GM18508 (cell line): ENCODE data around the gene TREM2.
"Not testable (repeated sequence)": the region's sequence is repeated elsewhere in the genome, so short reads cannot be mapped to it uniquely, and the experiment has no call there.

Experiments used
- ATAC-seq: cut with Tn5 transposase; IDR thresholded peaks from one replicate; pipeline ENCODE4 v1.9.1; 2021; ENCODE audit warnings: moderate number of reproducible peaks; ENCODE audit not compliant: insufficient read depth, unreplicated experiment

TREM2 gene

GRCh38 chr6:41156771-41157170 is 6.1 kb downstream of the TREM2 start:
- no peak for ATAC-seq

DNA sequence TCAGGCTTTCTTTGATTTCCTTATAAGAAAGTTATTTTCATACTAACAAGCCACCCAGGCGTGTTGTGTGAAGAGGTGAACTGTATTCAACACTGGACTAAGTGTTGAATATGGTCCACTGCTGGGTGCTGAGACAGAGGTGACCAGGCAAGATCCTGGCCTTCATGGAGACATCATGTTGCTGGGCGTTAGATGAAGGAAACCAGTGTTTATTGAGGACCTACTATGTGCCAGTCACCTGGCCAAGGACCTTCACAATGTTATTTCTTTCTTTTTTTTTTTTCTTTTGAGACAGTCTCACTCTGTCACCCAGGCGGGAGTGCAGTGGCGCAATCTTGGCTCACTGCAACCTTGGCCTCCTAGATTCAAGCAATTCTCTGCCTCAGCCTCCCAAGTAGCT is 6.9 kb downstream of the TREM2 start:
- ATAC-seq, result no peak

GRCh38 chr6:41155132-41155805 is 7.6 kb downstream of the TREM2 start:
- no peak for ATAC-seq

DNA sequence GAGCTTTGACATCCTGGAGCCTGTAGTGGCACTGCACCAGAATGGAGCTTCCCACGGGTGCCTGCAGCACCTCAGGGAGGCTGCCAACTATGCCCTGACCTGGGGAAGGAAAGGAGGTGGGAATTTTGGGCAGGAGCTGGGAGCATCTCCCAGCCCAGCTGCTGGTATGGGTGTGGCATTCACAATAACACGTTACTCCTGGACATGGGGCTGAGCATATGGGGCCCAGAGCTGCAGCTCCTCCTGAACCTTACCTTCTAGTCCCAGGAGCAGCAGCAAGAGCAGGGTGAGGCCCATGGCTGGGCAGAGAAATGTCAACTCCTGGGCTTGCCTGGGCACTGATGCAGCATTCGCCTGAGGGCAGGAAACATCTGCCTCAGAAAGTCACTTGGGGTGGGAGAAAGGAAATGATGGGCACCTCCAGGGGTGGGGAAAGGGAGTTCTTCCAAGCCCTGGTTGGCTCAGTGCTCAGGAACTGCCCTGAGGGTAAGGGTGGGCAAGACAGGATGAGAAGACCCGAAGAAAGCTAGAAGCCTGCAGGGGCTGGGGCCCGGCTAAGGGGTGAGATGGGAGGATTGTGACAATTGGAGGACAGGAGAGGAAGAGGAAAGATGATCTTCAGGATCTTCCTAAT is 8.8 kb downstream of the TREM2 start, which contains the start of gene TREML1:
Gene TREML1 (minus strand): TSS at position 356 of the 634 bp plus-strand sequence. CDS start 59 bp downstream, at position 297.
- ATAC-seq, result no peak

DNA sequence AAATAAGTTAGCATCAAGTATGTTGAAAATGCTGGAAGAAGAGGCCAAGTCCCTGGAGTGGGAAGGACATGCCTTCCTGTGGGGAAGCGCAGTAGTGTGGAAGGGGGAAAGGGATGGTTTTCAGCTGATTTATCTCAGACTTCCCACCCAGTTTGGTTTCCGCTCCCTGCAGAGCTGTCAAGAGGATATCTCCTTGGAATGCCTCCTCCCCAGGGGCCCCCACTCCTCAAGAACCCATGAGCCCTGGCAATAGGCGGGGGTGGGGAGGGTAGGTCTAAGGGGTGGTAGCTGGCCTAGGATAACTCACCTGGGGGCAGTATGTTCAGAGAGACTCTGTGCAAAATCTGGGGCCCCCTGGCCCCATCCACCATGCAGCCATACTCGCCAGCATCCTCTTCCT is 9.5 kb downstream of the TREM2 start:
- no peak for ATAC-seq

DNA sequence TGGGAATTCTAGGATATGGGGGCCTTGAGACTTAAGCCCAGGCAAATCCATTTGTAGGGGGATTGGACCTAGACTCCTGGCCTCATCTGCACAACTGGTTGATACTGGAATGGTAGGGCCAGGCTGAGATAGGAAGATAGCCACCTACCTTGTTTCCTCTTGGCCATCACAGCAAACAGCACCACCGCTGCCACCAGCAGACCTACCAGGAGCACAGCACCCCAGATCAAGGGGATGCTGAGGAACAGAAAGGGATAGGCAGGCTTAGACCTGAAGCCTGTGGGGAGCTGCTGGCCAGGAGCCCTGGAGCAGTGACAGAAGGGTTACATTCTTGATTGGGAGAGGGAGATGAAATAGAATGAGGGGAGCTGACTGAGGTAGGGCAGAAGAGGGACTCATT is 12.2 kb downstream of the TREM2 start:
- no peak for ATAC-seq

DNA sequence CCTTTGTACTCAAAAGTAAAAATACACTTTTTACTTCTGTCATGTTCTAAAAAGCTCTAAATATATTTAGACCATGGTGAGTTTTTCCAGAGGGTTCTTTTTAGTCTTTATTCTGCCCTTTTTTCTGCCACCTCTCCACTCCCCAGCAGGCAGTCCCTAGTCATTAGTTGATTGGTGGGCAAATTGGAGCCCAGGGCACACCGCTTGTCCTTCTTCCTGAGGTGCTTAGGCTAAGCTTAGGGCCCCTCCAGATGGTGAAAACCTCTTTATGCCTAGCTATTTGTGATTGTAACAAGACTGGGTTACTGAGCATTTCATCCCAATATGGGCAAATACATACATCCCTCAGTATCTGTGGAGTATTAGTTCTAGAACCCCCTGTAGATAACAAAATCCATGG is 15.0 kb downstream of the TREM2 start:
- ATAC-seq, result no peak

DNA sequence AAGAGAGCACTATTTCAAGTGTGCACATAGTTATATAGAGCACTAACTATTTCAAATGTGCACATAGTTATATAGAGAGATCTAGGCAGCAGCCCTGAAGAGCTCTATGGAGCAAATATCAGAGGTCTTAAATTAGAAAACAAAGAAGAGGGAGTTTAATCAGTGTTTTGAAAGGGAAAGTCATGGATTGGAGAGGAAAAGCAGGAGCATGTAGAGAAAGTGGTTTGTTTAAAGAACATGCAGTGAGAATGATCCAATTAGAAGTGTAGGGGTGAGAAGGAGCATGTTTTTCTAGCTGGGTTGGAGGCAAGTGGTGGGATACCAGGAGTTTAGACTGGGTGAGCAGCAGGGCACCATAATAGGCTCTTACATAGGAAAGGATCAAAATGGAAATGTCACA is 26.0 kb downstream of the TREM2 start:
- no peak for ATAC-seq

DNA sequence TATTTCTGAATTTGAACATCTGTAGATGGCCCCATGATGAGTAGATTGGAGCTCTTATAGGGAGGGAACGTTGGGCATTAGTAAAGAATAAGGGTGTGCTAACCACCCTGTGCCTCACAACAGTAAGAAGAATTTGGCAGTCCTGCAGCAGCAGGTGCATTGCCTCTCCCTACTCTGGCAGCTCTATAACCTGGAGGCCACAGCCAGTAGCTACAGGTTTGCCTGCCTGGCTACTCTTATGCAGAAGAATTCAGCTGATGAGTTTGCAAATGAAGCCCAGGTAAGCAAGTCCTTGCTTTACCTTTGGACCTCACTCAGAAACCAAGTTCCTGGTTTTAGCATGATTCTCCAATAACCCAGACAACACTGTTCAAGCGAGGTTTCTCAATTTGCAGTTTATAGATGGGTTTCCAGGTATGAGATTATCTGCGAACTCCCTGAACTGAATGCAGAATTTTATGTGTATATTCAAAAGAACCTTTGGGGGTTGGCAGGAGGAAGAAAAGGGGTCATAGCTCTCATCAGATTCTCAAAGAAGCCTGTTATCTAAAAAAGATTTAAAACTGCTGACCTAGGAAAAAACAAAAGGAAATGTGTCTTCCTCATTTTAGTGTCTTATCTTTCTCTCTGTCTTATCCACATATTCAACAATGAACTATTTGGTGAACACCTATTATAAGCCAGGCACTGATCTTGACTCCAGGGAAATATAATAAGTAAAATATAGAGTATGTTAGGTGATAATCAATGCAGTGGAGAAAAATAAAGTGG is 27.7 kb downstream of the TREM2 start:
- no peak for ATAC-seq

DNA sequence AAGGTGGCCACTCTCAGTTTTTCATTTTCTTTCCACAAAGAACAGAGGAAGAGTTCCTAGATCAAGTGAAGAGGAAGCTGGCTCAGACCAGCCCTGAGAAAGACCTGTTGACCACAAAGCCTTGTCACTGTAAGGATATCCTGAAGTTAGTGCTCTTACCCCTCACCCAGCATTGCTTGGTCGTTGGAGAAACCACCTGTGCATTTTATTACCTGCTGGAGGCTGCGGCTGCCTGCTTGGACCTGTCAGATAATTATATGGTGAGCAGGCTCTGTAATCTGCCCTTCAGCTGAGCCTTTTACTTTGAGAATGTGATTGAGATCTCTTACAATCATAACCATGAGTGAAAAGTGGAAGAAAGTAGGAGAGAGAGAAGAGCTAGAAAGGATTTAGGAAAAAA is 30.7 kb downstream of the TREM2 start:
- no peak for ATAC-seq

DNA sequence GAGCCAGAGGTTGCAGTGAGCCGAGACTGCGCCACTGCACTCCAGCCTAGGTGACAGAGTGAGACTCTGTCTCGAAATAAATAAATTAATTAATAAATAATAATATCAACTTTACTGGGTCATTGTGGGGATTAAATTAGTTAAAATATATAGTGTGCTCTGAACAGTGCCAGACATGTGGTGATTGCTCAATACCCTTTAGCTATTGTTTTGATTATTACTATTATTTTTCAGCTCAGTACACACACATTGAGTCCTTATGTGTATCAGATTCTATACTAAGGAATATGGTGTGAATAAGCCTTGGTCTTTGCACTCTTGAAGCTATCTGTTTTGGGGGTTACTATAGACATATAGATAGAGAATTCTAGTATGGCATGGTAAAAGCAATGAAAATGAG is 37.6 kb downstream of the TREM2 start:
- no peak for ATAC-seq

DNA sequence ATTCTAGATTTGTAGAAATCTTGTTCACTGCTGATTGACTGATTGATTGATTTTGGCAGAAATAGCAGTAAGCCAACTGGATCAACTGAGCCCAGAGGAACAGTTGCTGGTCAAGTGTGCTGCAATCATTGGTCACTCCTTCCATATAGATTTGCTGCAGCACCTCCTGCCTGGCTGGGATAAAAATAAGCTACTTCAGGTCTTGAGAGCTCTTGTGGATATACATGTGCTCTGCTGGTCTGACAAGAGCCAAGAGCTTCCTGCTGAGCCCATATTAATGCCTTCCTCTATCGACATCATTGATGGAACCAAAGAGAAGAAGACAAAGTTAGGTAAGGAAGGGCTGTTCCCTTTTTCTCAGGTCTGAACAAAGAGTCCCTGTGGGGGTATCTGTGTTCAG is 40.0 kb downstream of the TREM2 start:
- ATAC-seq, result no peak

- no peak for ATAC-seq
Observed at GRCh38 chr6:41122373-41122772, 40.5 kb downstream of the TREM2 start.

- ATAC-seq, result no peak
Observed at GRCh38 chr6:41120058-41120457, 42.9 kb downstream of the TREM2 start.

DNA sequence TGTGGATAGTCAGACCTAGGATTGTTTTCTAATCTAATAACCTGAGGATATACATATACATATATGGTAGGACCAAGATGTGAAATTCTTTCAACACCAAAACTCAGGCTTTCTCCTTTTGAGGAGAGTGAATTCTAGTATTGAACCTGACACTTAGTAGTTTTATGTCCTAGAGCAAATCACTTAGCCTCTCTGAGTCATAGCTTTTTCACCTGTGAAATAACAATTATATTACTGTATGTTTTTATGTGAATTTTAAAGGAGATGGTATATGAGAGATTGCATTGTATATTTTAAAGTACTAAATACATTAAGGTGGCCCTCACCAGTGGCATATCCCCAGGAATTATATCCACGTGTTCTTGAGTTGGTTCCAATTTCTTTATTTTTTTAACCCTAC is 43.4 kb downstream of the TREM2 start:
- ATAC-seq, result no peak

DNA sequence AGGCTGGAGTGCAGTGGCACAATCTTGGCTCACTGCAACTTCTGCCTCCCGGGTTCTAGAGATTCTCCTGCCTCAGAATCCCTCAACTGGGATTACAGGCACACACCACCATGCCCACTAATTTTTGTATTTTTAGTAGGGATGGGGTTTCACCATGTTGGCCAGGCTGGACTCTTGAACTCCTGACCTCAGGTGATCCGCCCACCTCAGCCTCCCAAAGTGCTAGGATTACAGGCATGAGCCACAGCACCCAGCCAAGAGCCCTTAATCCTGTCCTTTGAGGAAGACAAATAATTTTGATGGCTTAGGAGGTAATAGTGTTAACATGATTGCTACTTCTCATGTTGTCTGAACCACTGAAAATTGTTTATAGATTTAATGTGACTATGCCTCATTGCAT is 47.9 kb downstream of the TREM2 start:
- ATAC-seq, result not testable (repeated sequence)

- ATAC-seq, result no peak
Observed at GRCh38 chr6:41111017-41111416, 51.9 kb downstream of the TREM2 start.
